Activated CD8-positive, alpha-beta memory T cell treated with anti-CD3 and anti-CD28 coated beads for 24 hours (primary cell): Measurements from ENCODE around the gene TGFB2.
"Not testable (repeated sequence)": the region's sequence is repeated elsewhere in the genome, so short reads cannot be mapped to it uniquely, and the experiment has no call there.

Experiments used
- DNase-seq: peaks from one replicate; pipeline ENCODE4 v3.0.0-alpha.2; 2020

The TGFB2 gene

DNA sequence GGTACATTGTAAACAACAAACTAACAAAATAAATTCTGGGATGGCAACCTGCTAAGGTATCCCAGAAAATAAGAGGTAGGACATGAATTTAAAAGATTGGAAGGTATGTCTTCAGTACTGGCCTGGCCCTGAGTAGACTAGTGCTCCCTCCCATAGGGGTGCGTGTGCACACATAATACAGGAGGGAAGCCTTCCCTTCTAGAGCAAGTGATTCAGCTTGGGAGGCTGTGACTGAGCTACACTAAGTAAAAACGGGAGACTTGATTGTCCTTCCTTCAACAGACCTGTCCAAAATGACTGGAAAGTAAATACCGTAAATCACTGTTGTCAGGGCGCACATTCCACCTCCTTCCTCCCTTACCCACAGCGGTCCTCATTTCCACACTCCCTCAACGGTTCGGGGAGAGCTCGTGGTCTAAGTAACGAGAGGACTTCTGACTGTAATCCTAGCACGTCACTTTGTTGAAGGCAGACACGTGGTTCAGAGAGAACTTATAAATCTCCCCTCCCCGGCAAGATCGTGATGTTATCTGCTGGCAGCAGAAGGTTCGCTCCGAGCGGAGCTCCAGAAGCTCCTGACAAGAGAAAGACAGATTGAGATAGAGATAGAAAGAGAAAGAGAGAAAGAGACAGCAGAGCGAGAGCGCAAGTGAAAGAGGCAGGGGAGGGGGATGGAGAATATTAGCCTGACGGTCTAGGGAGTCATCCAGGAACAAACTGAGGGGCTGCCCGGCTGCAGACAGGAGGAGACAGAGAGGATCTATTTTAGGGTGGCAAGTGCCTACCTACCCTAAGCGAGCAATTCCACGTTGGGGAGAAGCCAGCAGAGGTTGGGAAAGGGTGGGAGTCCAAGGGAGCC is at the start of gene TGFB2:
Gene TGFB2, plus strand, starts transcription at position 523 of the 859 bp plus-strand sequence. CDS start 1,366 bp downstream, outside the sequence.
- peak; percentile 63 for DNase-seq

DNA sequence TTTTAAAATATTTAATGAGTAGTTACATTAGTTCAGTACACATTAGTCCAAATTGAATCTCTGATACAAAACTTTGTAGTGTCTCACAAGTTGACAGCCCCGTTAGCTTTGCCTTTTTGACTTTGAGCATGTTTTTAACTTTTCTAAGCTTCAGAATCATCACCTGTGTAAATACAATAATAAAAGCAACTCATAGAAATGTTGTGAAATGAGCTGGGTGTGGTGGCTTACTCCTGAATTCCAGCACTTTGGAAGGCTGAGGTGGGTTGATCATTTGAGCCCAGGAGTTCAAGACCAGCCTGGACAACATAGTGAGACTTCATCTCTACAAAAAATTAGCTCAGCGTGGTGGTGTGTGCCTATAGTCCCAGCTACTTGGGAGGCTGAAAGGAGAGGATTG is 49.0 kb upstream of the TGFB2 start:
- no peak for DNase-seq

DNA sequence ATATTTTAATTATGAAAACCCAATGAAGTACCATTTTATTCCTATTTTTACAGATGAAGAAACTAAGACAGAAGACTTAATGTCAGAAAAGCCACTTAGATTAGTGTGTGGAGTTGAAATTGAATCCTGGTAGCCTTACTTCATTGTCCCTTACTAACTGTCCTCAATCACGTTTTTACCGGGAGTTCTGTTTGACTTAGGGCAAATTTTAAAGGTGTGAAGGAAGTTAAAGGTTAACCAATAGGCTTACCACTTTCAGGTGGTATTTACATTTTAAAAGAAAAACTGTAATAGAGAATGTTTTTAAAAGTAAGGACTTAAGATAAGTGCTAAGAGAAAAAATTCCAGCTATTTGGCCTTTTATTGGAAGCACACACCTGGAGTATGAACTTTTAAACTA is 47.7 kb upstream of the TGFB2 start:
- no peak for DNase-seq

DNA sequence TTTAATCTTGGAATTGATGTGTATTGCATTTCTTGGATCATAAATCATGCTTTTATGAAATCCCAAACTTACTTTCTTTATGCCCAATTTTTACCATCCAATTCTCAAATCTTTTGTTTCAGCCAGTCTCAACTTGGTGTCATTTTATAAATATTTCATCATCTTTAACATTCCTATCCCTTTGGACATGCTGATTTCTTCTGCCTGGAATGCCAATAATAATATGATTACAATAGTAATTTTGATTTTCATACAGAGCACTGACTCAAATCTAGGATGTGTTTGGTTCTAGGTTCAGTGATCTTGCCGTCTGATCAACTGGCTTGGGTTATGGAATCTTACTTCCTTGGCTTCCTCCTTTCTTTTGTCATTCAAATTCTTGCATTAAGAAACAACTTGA is 47.3 kb upstream of the TGFB2 start:
- DNase-seq = no peak

DNA sequence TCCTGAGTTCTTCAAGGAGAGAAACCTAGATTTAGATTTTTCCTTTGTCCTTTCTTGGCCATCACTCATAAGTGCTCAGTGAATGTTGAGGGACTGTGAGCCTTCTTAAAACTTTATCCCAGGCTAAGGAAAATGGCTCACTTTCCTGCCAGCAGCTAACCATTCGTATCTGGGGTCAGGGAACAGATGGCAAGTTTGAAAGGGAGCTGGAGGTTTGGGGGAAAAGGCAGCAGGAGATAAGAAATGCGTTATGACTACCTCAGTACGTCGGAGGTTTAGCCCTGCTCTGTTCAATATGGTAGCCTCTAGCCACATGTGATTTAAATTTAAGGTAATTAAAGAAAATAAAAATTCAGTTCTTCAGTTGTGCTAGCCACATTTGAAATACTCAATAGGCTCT is 46.7 kb upstream of the TGFB2 start:
- no peak for DNase-seq

DNA sequence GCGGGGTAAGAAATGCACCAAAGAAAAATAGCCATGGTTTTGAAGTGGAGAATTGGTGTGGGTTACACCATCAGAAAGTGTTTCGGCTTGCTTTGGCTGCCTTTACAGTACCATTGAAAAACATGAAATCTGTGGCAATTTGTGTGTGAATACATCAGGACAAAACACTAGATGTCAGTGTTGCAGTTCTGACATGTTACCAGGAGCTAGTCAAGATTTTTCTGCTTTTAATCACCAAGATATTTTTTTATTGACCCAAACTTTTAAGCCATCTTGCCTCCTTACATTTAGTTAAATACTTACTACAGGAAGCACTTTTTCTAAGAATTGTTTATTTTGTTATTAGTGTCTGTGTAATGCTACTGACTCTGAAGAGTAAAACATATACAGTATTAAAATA is 45.7 kb upstream of the TGFB2 start:
- DNase-seq = no peak

DNA sequence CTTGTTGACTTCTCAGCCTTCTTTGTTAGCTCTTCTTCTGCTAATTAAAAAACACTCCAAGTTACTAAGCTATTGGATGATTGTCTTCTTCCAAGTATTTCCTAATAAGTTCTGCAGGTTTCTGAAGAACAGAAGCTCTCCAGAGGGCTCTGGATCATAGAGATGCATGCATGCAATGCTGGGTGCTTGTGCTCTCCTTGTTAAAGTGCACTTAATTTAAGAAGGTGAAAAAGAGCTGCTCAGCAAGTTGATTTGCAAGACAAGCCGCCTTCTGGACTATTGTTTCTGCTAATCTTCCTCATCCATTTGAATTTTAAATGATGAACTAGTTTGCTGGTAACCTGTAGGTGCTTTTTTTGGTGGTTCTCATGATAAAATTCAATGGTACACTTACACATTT is 43.9 kb upstream of the TGFB2 start:
- no peak for DNase-seq

DNA sequence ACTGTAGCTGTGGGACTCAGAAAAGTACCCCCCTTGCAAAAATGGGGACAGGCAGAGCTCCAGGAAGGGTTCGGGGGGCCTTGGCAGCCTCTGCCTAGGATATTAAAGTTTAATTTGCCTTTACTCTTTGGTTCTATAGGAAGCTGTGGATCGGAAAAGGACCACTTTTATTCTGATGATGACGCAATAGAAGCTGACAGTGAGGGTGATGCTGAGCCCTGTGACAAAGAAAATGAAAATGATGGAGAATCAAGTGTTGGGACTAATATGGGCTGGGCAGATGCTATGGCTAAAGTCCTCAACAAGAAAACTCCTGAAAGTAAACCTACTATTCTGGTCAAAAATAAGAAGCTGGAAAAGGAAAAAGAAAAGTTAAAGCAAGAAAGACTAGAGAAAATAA is 43.0 kb upstream of the TGFB2 start:
- DNase-seq = no peak

DNA sequence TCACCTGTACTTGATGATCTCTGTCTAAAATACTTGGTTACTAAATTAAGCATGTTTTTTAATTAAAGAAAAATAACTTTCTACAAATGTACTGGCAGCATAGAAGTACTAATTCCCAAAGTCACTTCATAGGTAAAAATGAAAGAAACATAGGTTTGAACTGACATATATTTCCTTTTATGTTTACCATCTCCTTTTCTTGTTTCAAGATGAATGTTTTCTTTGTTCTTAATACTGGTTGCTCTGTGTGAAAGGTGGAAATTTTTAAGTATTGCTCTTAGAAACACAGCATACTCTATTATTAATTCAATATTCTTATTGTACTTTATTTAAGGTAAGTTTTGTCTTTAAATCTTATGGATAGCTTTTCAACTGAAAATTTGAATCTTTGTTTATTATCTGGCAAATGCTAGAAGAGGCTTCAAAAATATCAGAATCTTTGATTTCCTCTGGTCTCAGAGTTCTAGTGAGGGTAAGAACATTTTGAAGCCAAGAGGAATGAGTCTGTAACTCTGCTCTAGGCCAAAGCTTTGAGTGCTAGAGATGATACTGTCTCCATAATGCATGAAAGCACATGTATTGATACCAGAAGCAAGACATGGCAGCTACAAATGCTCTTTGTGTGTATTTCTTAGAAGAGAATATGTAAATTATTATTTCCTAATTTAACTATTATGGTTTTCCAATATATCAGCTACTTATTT is 41.8 kb upstream of the TGFB2 start:
- DNase-seq = no peak

DNA sequence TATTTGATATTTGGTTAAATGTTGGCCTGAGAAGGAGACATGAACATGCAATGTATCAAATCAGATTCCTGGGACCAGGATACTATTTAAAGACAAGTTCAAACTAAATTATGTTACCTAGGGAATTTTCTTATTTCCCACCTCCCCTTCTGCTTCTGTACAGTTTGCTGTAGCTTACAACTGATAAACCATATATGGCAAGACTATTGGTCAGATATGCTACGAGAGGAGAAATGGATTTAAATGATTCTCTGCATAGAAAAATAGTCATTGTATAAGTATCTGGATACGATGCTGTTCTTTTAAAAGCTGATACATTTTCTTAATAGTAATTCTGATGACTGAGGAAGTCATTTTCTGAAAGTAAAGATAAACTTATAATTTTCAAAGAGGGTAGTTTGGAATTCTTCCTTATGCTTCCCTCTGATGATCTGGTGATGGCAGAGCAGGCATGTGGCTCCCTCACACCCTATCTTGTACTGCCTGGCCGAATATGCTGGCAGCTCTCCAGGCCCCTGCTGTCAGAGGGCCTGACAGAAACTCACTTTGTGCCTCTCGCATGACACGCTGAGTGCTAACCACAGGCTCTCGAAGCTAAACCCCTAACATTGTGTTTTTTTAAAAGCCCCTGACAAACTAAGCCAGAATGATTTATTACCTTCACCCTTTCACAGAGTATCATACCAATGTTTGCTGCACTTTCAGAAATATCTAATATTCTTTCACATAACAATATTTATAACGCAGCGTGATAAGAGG is 40.7 kb upstream of the TGFB2 start:
- DNase-seq = no peak

DNA sequence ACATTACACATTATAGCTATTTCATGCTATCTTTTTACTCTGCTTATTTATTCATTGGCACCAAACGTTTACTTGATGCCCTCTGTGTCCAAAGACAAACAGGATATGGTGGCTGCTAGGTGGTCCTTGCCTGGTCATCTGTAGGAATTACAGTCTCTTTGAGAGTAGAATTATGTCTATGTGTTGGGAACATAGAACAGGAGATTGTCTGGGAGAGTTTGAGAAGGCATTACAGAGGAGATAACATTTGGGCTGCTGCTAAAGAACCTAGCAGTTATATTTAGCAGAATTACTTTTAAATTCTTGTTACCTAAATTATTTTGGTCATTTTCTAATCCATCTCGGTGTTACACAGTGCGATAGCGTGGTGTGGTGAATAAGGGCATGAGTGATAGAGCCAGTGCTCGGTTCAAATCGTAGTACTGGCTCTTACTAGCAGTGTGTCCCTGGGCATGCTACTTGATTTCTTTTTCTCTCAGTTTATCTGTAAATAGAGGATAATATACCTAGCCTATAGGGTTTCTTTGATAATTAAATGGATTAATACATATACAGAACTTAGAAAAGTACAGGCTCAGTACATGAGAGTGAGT is 39.6 kb upstream of the TGFB2 start:
- DNase-seq = no peak

DNA sequence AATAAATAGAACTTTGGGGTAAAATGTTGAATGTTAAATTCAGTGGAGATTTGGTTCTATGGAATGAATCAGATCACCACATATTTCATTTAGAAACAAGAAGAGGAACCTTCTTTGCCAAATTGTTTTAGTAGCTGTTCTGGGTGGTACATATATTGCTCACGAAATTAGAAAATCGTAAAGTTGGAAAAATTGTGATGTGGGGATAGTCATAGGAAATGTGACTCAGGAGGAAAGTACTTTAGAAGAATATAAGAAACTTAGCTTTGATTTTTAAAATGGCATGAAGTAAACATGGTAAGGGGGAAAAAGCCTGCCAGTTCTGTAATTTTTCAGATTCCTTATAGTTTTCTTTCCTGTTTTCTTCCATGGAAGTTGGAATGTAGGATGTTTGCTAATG is 32.6 kb upstream of the TGFB2 start:
- no peak for DNase-seq

DNA sequence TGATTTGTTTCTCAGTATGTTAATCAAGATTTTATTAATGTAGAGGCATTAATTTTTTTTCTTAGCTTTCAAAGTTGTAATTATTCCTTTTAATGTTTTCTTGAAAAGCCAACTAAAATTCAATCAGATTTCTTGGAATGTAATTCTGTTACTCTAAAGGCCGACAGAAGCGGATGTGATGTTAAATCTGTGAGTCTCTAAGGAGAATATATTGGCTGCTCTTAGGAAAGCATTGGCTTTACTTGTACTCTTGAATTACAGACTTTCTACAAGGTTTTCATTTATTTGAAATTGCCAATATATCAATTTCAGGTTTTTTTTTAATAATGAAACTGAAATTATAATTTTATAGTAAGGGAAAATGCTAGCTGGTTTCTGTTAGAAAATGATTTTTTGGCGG is 30.8 kb upstream of the TGFB2 start:
- no peak for DNase-seq

DNA sequence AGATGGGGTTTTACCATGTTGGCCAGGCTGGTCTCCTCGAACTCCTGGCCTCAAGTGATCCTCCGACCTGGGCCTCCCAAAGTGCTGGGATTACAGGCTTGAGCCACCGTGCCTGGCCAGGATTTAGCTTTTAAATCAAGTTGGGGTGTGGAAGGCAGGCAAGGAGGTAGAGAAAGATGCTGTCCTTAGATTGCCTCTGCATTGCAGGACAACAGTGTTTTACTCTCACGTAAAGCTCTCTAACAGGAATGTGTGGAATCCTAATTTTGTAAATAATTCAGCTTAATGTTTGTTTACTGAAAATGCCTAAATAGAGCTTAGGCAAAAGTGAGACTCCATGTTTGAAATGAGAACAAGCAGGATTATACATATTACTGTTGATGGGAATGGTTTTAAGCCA is 29.5 kb upstream of the TGFB2 start:
- DNase-seq = no peak

DNA sequence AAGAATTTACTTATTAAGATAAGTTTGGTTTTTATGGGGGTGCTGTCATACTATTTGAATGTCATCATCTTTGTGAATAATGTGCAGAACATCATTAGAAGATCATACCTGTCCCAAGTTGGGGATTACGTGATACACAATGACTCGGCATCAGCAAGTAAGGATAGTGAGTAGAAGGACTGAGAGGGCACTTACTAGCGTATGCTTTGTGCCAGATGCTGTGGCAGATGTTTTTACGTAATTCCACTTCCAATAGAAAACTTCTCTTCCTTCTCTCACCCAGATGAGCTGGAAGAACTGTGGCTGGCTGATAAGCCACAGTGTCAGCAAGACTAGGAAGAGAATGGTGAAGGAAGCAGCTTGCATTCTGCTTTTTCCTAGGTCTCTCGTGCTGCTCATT is 28.1 kb upstream of the TGFB2 start:
- DNase-seq = no peak

DNA sequence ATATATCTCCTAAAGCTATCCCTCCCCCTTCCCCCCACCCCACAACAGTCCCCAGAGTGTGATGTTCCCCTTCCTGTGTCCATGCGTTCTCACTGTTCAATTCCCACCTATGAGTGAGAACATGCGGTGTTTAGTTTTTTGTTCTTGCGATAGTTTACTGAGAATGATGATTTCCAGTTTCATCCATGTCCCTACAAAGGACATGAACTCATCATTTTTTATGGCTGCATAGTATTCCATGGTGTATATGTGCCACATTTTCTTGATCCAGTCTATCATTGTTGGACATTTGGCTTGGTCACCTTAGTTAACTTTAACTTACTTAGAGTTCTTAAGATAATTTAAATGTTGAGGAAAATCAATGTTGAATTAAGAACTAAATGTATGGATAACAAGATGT is 25.0 kb upstream of the TGFB2 start:
- DNase-seq = not testable (repeated sequence)

DNA sequence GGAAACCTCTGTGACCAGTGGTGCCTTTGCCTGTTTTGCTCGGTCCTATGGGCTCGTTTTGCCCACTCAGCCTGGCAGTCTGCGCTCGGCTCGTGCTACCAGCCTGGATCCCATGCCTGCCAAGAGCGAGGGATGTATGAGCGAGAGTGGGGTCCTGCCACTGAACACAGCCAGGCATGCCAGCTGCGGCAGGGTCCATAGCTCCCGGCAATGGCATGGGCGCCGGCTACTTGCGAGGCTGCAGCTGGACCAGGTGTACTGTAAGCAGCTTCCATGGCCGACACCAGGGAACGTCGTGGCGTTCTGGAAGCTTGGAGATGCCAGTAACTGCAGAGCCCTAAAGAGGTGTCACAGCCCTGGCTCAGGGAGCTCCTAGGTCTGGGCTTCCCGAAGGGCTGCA is 22.4 kb upstream of the TGFB2 start:
- DNase-seq = no peak

DNA sequence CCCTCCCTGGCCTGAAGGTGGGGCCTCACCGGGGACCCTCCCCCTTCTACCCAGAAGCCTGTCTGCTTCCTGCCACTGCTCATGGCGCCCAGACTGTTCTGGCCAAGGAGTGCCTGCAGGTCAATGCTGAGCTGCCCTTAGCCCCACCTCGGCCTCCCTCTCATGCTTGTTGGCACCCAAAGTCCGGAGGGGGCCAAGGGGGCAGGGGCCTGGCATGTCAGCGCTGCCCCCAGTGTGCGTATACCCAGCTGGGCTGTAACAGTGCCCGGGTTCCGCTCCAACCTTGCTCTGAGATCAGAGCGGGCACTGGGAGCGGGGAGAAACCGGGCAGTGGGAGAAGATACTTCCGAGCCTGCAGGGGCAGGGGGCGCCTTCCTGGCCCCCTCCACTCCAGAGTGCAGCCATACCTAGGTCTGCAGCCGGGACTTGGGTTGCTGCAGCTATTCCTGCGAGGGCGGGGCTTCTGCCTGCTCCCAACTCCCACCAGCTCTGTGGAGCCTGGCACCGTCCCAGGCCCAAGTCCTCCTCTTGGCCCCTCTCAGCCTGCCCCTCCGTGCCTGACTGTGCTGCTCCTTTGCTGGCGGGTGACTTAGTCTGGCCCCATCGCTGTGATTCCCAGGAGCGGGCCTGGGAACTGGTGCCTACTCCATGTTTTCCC is 21.4 kb upstream of the TGFB2 start:
- DNase-seq = no peak

DNA sequence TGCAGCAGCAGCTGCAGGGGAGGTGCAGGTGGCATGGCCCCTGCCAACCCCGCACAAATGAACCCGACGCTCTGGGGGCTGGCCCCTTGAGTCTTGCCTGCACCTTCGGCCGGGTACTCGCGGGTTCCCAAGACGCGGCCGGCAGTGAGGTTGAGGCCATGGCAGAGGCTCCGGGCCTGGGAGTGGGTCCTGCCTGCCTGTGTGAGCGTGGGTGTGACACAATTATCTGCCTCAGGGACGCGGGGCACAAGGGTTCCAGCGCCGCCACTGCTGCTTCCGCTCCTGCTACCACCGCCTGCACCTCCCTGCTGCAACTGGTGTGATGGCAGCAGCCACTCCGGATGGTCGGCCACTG is 20.9 kb upstream of the TGFB2 start:
- DNase-seq = no peak

DNA sequence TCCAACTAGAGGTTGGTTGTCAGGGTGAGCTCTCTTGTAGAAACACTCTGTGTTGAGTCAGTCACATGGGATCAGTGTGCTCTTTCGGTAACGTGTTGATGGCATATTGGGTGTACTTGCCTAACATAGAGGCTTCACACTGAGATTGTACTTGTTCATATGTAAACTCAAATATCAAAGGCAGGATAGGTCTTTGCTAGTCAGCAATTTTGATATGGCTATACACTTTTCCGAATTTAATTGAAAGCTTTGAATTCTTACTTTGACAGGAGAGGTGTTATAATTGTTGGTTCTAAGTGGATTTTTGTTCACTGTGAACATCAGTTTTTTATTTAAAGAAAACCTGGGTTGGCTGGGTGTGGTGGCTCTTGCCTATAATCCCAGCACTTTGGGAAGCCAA is 16.4 kb upstream of the TGFB2 start:
- no peak for DNase-seq

DNA sequence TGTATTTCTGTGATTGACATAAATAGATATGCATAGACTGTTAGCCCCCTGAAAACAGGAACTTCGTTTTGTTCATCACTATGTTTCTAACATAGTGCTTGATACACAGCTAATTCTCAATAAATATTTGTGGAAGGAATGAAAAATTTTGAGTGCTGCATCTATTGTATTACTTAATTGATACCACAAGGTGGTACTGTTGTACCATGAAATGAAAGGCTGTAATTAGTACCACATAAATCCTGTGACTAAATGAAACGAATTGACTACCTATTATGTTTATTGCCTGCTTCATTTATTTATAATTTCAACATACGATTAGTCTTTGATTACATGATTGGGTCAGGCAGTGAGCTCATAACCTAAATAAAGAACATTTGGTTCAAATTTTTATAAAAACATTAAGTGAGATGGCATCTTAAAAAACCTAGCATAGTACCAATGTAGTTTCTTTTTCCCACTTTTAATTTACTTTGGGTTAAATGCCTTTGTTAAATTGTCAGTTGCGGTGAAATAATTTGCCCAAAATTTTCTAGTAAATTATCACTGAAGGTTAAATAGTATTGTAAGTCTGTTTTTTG is 15.0 kb upstream of the TGFB2 start:
- DNase-seq = no peak

DNA sequence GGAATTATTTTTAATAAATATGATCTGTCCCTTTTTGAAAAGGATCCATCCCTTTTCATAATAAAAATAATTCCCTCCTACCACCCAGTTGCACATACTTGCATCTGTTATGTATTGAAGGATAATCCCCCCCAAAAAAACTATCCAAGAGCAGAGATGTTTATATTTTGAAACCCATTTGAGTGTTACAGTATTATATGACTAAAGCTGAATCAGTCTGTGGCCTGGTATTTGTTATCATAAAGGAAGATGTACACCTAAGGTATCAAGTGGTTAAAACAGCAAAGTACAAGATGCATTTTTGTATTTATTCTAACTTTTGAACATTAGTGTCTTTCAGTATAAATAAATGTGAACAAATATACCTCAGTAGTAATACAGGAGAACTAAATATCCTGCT is 12.7 kb upstream of the TGFB2 start:
- DNase-seq = no peak

DNA sequence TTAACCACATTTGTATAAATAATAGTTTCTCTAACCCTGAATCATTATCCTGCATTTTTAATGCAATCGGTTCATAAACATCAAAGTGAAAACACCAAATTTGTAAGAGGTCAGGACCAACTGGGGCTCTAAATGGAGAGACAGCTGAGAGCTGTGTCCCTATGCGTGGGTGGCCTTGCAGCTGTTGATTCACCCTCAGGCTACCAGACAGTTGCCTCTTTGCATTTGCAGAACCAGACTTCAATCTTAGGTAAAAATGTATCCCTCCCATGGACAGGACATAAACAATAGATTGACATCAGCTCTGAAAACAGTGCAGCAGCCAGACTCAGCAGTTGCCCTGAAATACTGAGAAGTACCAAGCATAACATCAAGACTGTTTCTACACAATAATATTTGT is 8.8 kb upstream of the TGFB2 start:
- no peak for DNase-seq
